ENCODE measurements around the gene TBR1. TPM values are rescaled to one million over a fixed set of nuclear protein-coding genes. Genes with fewer than 3 reads are reported as not detected.
A peak's percentile ranks its signal among the peaks of the same experiment; 100 is the strongest.

TBR1 gene
- total RNA-seq (2021) = not detected in 2 replicates
- Bru-seq, nascent RNA = percentile 29 among the genes with signal in this experiment
- percentile 18 among the genes with signal in this experiment for BruChase-seq, experiment 1, labeled RNA remaining after a 2-hour chase
- percentile 17 among the genes with signal in this experiment for BruChase-seq, experiment 2, labeled RNA remaining after a 6-hour chase
- long read RNA-seq = 0 reads

DNA sequence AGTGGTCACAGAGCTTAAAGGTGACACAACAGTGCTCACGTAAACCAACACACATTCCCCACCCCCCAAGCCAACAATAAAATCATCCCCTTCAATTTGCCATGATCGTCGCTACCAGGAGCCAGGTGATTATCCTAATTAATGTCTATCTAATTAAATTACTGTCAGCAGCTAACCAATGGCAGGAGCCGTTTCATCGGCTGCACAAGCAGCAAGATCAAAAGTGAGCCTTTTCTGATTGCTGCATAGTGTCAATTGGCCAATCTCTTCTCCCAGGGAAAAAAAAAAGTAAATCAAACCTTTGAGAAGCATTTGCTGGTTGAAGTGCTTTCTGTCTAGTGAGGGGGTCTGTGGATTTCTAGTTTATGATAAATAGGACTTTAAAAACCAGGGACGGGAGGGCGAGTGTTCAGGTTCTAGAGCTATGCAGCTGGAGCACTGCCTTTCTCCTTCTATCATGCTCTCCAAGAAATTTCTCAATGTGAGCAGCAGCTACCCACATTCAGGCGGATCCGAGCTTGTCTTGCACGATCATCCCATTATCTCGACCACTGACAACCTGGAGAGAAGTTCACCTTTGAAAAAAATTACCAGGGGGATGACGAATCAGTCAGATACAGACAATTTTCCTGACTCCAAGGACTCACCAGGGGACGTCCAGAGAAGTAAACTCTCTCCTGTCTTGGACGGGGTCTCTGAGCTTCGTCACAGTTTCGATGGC lies at the start of gene TBR1:
TSS of gene TBR1 (plus strand) at position 311 of the 721 bp plus-strand sequence. CDS start at position 425, 114 bp downstream.
- 0 out of 2 replicates have a peak, but pooled peaks cover 5% of the 10 kb centered on the region for H3F3A ChIP-seq (ENCODE audit: insufficient read depth, low read depth)
- H3K4me3 ChIP-seq = no peak within 1 kb of the TSS
- H3K9me3 ChIP-seq (ENCODE audit: insufficient read depth, low read depth) = no peaks in the 10 kb centered on the region
- no peak for TF ChIP-seq EZH2 (IDR thresholded peaks at IDR 0.05; ENCODE audit: low read depth)
- TF ChIP-seq, protein P1, sequence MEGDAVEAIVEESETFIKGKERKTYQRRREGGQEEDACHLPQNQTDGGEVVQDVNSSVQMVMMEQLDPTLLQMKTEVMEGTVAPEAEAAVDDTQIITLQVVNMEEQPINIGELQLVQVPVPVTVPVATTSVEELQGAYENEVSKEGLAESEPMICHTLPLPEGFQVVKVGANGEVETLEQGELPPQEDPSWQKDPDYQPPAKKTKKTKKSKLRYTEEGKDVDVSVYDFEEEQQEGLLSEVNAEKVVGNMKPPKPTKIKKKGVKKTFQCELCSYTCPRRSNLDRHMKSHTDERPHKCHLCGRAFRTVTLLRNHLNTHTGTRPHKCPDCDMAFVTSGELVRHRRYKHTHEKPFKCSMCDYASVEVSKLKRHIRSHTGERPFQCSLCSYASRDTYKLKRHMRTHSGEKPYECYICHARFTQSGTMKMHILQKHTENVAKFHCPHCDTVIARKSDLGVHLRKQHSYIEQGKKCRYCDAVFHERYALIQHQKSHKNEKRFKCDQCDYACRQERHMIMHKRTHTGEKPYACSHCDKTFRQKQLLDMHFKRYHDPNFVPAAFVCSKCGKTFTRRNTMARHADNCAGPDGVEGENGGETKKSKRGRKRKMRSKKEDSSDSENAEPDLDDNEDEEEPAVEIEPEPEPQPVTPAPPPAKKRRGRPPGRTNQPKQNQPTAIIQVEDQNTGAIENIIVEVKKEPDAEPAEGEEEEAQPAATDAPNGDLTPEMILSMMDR (conservative IDR thresholded peaks at IDR 0.05) = no peak
- H3K4me2 ChIP-seq = no peak within 1 kb of the TSS
- H3K36me3 ChIP-seq (ENCODE audit: low read depth) = no peaks in the 10 kb centered on the region
- H4K20me1 ChIP-seq (ENCODE audit: insufficient read depth) = no peaks in the 10 kb centered on the region
- no TSS peak for BruUV-seq (replicated peaks)
- no peaks in the 10 kb centered on the region for H3K27me3 ChIP-seq (ENCODE audit: insufficient read depth, low read depth)
- no peaks in the 10 kb centered on the region for H3K4me1 ChIP-seq (replicated peaks; ENCODE audit: insufficient read depth)
- intact Hi-C loops (cut with micrococcal nuclease; ENCODE audit: unreplicated experiment) = no loop called here
- POLR2A ChIA-PET (ENCODE audit: unreplicated experiment) = no interaction called here
- H3K9me2 ChIP-seq (ENCODE audit: insufficient read depth) = no peaks in the 10 kb centered on the region
- no peak within 1 kb of the TSS for H3K27ac ChIP-seq
- H3K79me2 ChIP-seq (ENCODE audit: low read depth) = no peaks in the 10 kb centered on the region
- DNase-seq = no peak
- H2AFZ ChIP-seq = no peak within 1 kb of the TSS
- CTCF ChIA-PET = no interaction called here

DNA sequence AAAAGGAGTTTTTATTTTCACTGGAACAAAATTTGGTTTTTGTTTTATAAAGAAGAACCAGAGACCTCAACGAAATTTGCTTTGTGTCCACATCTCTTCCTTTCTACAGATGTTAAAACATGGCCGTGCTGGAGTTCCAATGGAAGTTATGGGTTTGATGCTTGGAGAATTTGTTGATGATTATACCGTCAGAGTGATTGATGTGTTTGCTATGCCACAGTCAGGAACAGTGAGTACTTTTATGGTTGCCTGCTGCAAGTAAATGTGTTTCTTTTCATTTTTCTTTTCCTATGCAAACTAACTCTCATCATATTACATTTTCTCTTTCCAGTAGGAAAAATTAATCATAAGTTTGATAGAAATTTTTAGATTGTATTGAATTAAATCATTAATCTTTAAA lies 48.4 kb upstream of the TBR1 start:
- Histone ChIP-seq H3K27ac (no peak overlapping the region), H4K20me1 (ENCODE audit: insufficient read depth) (no peaks in the 10 kb centered on the region), H3K36me3 (ENCODE audit: low read depth) (peaks cover 17% of the 10 kb centered on the region; the same call in 1 of the 2 replicates), H3K4me3 (no peak overlapping the region), H3K4me2 (no peak overlapping the region), H2AFZ (no peak overlapping the region), H3K27me3 (ENCODE audit: insufficient read depth, low read depth) (no peaks in the 10 kb centered on the region), H3K79me2 (ENCODE audit: low read depth) (peaks cover 17% of the 10 kb centered on the region; the same call in 1 of the 2 replicates), H3K4me1 (replicated peaks; ENCODE audit: insufficient read depth) (no peaks in the 10 kb centered on the region), H3K9me2 (ENCODE audit: insufficient read depth) (no peaks in the 10 kb centered on the region), H3F3A (ENCODE audit: insufficient read depth, low read depth) (no peaks in the 10 kb centered on the region), H3K9me3 (ENCODE audit: insufficient read depth, low read depth) (0 out of 2 replicates have a peak, but pooled peaks cover 3% of the 10 kb centered on the region)
- CTCF ChIA-PET = no interaction called here
- POLR2A ChIA-PET (ENCODE audit: unreplicated experiment) = no interaction called here
- intact Hi-C loops (cut with micrococcal nuclease; ENCODE audit: unreplicated experiment) = no loop called here
- no TSS peak for BruUV-seq (replicated peaks)
- DNase-seq = no peak
- TF ChIP-seq, protein P1 (conservative IDR thresholded peaks at IDR 0.05) = no peak
- TF ChIP-seq EZH2 (IDR thresholded peaks at IDR 0.05; ENCODE audit: low read depth) = no peak

DNA sequence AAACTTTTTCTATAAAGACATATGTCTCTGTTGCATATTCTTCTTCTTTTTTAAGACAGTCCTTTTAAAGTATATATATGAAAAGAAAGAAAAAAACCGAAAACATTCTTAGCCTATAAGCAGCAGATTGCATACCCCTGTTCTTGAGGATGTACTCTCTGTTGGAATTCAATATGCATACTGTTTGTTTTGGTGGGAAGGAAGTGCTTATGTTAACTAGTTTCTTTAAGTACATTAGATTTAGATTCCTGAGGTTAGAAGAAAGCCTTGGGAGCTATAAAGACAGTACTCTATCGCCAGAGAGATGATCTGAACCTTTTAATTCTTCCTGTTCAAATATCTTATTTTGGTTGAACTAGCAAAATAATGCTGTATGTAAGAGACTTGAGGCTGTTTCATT lies 46.8 kb upstream of the TBR1 start:
- DNase-seq = no peak
- Histone ChIP-seq H2AFZ (no peak overlapping the region), H3K9me2 (ENCODE audit: insufficient read depth) (no peaks in the 10 kb centered on the region), H3K27ac (no peak overlapping the region), H3K9me3 (ENCODE audit: insufficient read depth, low read depth) (no peaks in the 10 kb centered on the region), H3K36me3 (ENCODE audit: low read depth) (peaks cover 17% of the 10 kb centered on the region; the same call in 1 of the 2 replicates), H3K79me2 (ENCODE audit: low read depth) (peaks cover 2% of the 10 kb centered on the region; the same call in 1 of the 2 replicates), H4K20me1 (ENCODE audit: insufficient read depth) (no peaks in the 10 kb centered on the region), H3K4me2 (no peak overlapping the region), H3K27me3 (ENCODE audit: insufficient read depth, low read depth) (no peaks in the 10 kb centered on the region), H3K4me3 (no peak overlapping the region), H3K4me1 (replicated peaks; ENCODE audit: insufficient read depth) (peaks cover 12% of the 10 kb centered on the region), H3F3A (ENCODE audit: insufficient read depth, low read depth) (no peaks in the 10 kb centered on the region)
- TF ChIP-seq, protein P1 (conservative IDR thresholded peaks at IDR 0.05) = no peak
- TF ChIP-seq EZH2 (IDR thresholded peaks at IDR 0.05; ENCODE audit: low read depth) = no peak
- no TSS peak for BruUV-seq (replicated peaks)
- CTCF ChIA-PET = no interaction called here
- POLR2A ChIA-PET (ENCODE audit: unreplicated experiment) = no interaction called here
- intact Hi-C loops (cut with micrococcal nuclease; ENCODE audit: unreplicated experiment) = no loop called here
